K562 (cell line): ENCODE results near the gene NUP62CL. TPM values are rescaled to one million over a fixed set of nuclear protein-coding genes. Genes with fewer than 3 reads are reported as not detected.

Experiments used
- ATAC-seq: fragments of 200-7000 bp; cut with Tn5 transposase; 3 replicates; pipeline ENCODE4 v1.9.1; 2020; ENCODE audit warnings: moderate library complexity
- BruUV-seq: library from RNA; stranded (reverse); fragments of 400-500 nt; replicated peaks from 2 replicates; lab custom pipeline; 2021; lab: Mats Ljungman, UMichigan
- CTCF ChIA-PET: fragments of 300-600 bp; formaldehyde crosslinking; extraction: SDS; loops from one replicate; lab custom pipeline; 2021; ENCODE audit warnings: low intra/inter-chr PET ratio; lab: Yijun Ruan, JAX
- POLR2A ChIA-PET: fragments of 300-600, 350-650 bp; sonication (Branson Sonifier 250); formaldehyde crosslinking; extraction: SDS; loops from one replicate; lab custom pipeline; 2021; ENCODE audit warnings: antibody characterized with exemption, inconsistent platforms; lab: Yijun Ruan, JAX
- DNase-seq, 4 experiments: peaks; one replicate each; pipeline versions ENCODE4 v3.0.0 to v3.0.0-alpha.2; 2011 to 2018; ENCODE audit warnings: low spot score in 3 of 4, mixed read lengths in 3 of 4; ENCODE audit errors: extremely low read depth in 1 of 4
- FAIRE-seq: peaks from 2 replicates; lab custom pipeline; 2011; peaks lifted over from hg19 to GRCh38; lab: Jason Lieb, UNC
- H2AFZ ChIP-seq: 2 replicates; pipeline ENCODE4 v1.6.0; 2011; ENCODE audit warnings: low read depth, low read length, control low read depth, inconsistent platforms
- H3K27ac ChIP-seq: fragments of 200-600 bp; 3 replicates; pipeline ENCODE4 v1.8.0; 2011; ENCODE audit warnings: low read depth, mild to moderate bottlenecking, control low read depth, inconsistent platforms, low read length, moderate library complexity, mixed read lengths; ENCODE audit errors: extremely low read depth
- H3K27me3 ChIP-seq, 2 experiments: fragments of 300-600 bp in 1 of 2; 2 replicates in 1 of 2; 3 replicates in 1 of 2; pipeline versions ENCODE4 v1.6.0 to v1.8.0; 2011; ENCODE audit warnings: inconsistent platforms in 2 of 2, low read length in 2 of 2, mild to moderate bottlenecking in 1 of 2, mixed read lengths in 1 of 2, moderate library complexity in 1 of 2; ENCODE audit not compliant: control insufficient read depth in 2 of 2, insufficient read depth in 2 of 2
- H3K36me3 ChIP-seq: fragments of 300-600 bp; 3 replicates; pipeline ENCODE4 v1.8.0; 2011; ENCODE audit warnings: mild to moderate bottlenecking, low read length, inconsistent platforms; ENCODE audit not compliant: control insufficient read depth, insufficient read depth
- H3K4me1 ChIP-seq, 2 experiments: fragments of 200-600 bp in 1 of 2; replicated peaks in 1 of 2; 2 replicates in 1 of 2; 3 replicates in 1 of 2; pipeline versions ENCODE4 v1.5.1 to v1.8.0; 2011; ENCODE audit warnings: inconsistent platforms in 2 of 2, low read length in 2 of 2, mild to moderate bottlenecking in 1 of 2, mixed read lengths in 1 of 2, moderate library complexity in 1 of 2; ENCODE audit not compliant: control insufficient read depth in 2 of 2, insufficient read depth in 2 of 2
- H3K4me2 ChIP-seq: 2 replicates; pipeline ENCODE4 v1.6.1; 2011; ENCODE audit warnings: low read length, control low read depth, inconsistent platforms, mixed read lengths; ENCODE audit not compliant: insufficient read depth
- H3K4me3 ChIP-seq: fragments of 200-600 bp; sonication (generic), shearing (Covaris generic); 2 replicates; pipeline ENCODE4 v1.5.1; 2016; ENCODE audit warnings: control low read depth, inconsistent platforms
- H3K79me2 ChIP-seq: fragments of 200-600 bp; 3 replicates; pipeline ENCODE4 v1.8.0; 2011; ENCODE audit warnings: low read length, inconsistent platforms; ENCODE audit not compliant: control insufficient read depth, insufficient read depth
- H3K9ac ChIP-seq, 2 experiments: 2 replicates each; pipeline versions ENCODE4 v1.6.0 to v1.6.1; 2011; ENCODE audit warnings: low read depth in 2 of 2, low read length in 2 of 2, control low read depth in 1 of 2, inconsistent platforms in 1 of 2, mild to moderate bottlenecking in 1 of 2, mixed read lengths in 1 of 2; ENCODE audit not compliant: insufficient read depth in 1 of 2
- H3K9me1 ChIP-seq: one replicate; pipeline ENCODE4 v1.6.0; 2011; ENCODE audit warnings: inconsistent platforms, mild to moderate bottlenecking, low read length, moderate library complexity; ENCODE audit not compliant: control insufficient read depth, insufficient read depth
- H3K9me3 ChIP-seq: replicated peaks from 2 replicates; pipeline ENCODE4 v1.5.1; 2011; ENCODE audit warnings: low read depth, low read length, inconsistent platforms; ENCODE audit not compliant: control insufficient read depth, insufficient read depth
- H4K20me1 ChIP-seq: replicated peaks from 2 replicates; pipeline ENCODE4 v1.6.1; 2011; ENCODE audit warnings: low read length, inconsistent platforms, mixed read lengths; ENCODE audit not compliant: control insufficient read depth, insufficient read depth
- C11orf30 ChIP-seq: fragments of 450-650 bp; IDR thresholded peaks from 2 replicates; pipeline ENCODE4 v1.6.1; 2016; ENCODE audit warnings: low read depth, mild to moderate bottlenecking
- CEBPG ChIP-seq, 3 experiments: fragments of 200-800 bp in 1 of 3; sonication (Bioruptor generic) in 1 of 3; sonication (generic) in 1 of 3; formaldehyde crosslinking in 1 of 3; IDR thresholded peaks in 2 of 3; conservative IDR thresholded peaks in 1 of 3; 2 replicates each; pipeline versions ENCODE4 v1.6.1 to v1.8.0; 2016 to 2022; ENCODE audit warnings: missing compliant biosample characterization in 2 of 3, missing genetic modification characterization in 2 of 3, mild to moderate bottlenecking in 1 of 3, missing genetic modification reagents in 1 of 3
- ETS2 ChIP-seq: IDR thresholded peaks from 2 replicates; pipeline ENCODE4 v1.6.1; 2016; ENCODE audit warnings: borderline replicate concordance, missing genetic modification characterization, mild to moderate bottlenecking, moderate library complexity, missing compliant biosample characterization; ENCODE audit not compliant: poor library complexity, severe bottlenecking
- HSF4 ChIP-seq: fragments of 250-450 bp; sonication (Bioruptor Pico); IDR thresholded peaks from 2 replicates; pipeline ENCODE4 v2.1.2; 2022; ENCODE audit warnings: mild to moderate bottlenecking, moderate library complexity, borderline replicate concordance
- MEIS2 ChIP-seq: fragments of 450-650 bp; IDR thresholded peaks from 2 replicates; pipeline ENCODE4 v1.6.1; 2014; ENCODE audit warnings: mild to moderate bottlenecking; ENCODE audit not compliant: partially characterized antibody
- POU5F1 ChIP-seq: fragments of 150-350 bp; IDR thresholded peaks from 2 replicates; pipeline ENCODE4 v1.6.1; 2014; ENCODE audit warnings: borderline replicate concordance, low read length, low read depth, mild to moderate bottlenecking; ENCODE audit not compliant: partially characterized antibody
- RBM17 ChIP-seq: fragments of 200-400 bp; formaldehyde crosslinking; IDR thresholded peaks from 2 replicates; pipeline ENCODE4 v1.6.1; 2017; ENCODE audit warnings: low read depth, mild to moderate bottlenecking, low read length, borderline replicate concordance
- SIN3B ChIP-seq: fragments of 450-650 bp; IDR thresholded peaks from 2 replicates; pipeline ENCODE4 v1.6.1; 2017; ENCODE audit warnings: low read depth, mild to moderate bottlenecking, moderate library complexity
- SMARCE1 ChIP-seq: fragments of 450-650 bp; IDR thresholded peaks from 2 replicates; pipeline ENCODE4 v1.7.1; 2016; ENCODE audit warnings: mild to moderate bottlenecking
- TRIM24 ChIP-seq, 2 experiments: fragments of 450-650 bp; IDR thresholded peaks; 2 replicates each; pipeline ENCODE4 v1.6.1; 2016
- ZNF316 ChIP-seq: fragments of 450-650 bp; IDR thresholded peaks from 2 replicates; pipeline ENCODE4 v1.6.1; 2016
- ZNF584 ChIP-seq: fragments of 200-800 bp; sonication (Bioruptor generic); IDR thresholded peaks from 2 replicates; pipeline ENCODE4 v1.6.1; 2016; ENCODE audit warnings: low read depth, mild to moderate bottlenecking, missing genetic modification characterization, missing compliant biosample characterization
- in situ Hi-C: fragments of 300-500 bp; cut with MboI; formaldehyde crosslinking; loops from 4 replicates; pipeline ENCODE4 v1.15.0; 2018; ENCODE audit warnings: inconsistent platforms, mixed read lengths
- intact Hi-C: fragments of 100-400 bp; cut with micrococcal nuclease; formaldehyde crosslinking; loops from 2 replicates; pipeline ENCODE4 v1.14.2; 2022
- polyA plus RNA-seq, 8 experiments: library from polyadenylated mRNA; depleted of rRNA in 4 of 8; stranded (reverse) in 5 of 8; unstranded in 3 of 8; fragments of >200 nt; fragmentation: Nextera tagmentation in 2 of 8; fragmentation: Illumina TruSeq in 1 of 8; extraction: Ambion mirVana in 2 of 8; extraction: Trizol in 1 of 8; gene quantifications; 2 replicates each; pipeline versions ENCODE4 v1.2.1 to v1.2.3, GENCODE V29; 2011 to 2014; ENCODE audit warnings: inconsistent platforms in 1 of 8, missing spikeins in 1 of 8
- total RNA-seq, 7 experiments: library from RNA; depleted of rRNA in 6 of 7; stranded (reverse); fragments of >200 nt in 6 of 7; fragmentation: Illumina TruSeq in 2 of 7; extraction: Trizol in 2 of 7; gene quantifications; 2 replicates each; pipeline versions ENCODE4 v1.2.1 to v1.2.3, GENCODE V29; 2011 to 2021; ENCODE audit warnings: low replicate concordance in 1 of 7
- TF ChIP-seq, protein P1 (sequence below): sonication (generic); formaldehyde crosslinking; IDR thresholded peaks from 2 replicates; pipeline ENCODE4 v1.8.0; 2023; ENCODE audit warnings: missing genetic modification reagents, mild to moderate bottlenecking, borderline replicate concordance

The NUP62CL gene
- total and polyA plus RNA-seq, 9 of the 15 experiments (the other 6 are each of a cell fraction or from before 2014, with no cell fraction given) = 29.7 to 101 (median 42.7) TPM

DNA sequence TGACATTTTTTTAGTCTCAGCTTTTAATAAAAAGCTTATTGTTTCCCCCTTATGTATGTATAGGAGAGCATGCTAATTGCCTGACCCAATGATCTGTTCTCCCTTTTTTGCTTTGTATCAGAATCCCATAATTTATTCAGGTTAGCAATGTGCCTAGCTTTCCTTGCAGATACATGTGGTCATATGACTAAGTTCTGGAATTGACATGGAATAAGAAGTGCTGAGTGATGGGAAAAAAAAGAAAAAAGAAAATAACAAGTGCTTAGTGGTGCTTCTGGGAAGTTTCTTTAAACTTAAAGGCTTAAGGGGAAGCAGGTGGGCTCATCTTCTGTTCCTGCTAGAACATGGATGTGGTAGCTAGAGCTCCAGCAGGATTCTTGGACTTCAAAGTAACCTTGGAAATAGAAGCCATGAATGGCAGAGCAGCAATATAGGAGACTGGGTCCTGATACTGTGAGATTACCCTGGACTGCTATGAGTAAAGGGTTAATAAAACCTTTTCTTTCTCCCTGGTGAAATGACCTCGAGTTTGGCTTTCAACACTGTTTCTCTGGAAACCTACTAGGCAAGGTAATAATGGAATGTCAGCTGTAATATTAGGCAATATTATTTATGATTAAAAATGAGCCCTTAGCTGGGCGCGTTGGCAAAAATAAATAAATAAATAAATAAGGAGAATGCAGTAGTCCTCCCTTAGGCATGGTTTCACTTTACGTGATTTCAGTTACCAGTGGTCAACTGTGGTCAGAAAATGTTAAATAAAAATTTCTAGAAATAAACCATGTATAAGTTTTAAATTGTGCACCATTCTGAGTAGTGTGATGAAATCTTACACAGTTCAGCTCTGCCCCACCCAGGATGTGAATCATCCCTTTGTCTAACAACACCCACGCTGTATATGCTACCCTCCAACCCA is 70.9 kb downstream of the NUP62CL start (continued):
- TF ChIP-seq SMARCE1 = peak; percentile 73
- TF ChIP-seq C11orf30 = peak; percentile 48
- no peak for TF ChIP-seq ETS2 (tag)
- TF ChIP-seq ZNF316 = peak; percentile 67
- peak; percentile 57; the same call in 1 of the 2 replicates for TF ChIP-seq ZNF584
- 0 out of 4 replicates have a peak, but pooled peaks of 1 of the 2 experiments have one; percentile 35 for TF ChIP-seq TRIM24 (IDR thresholded peaks at IDR 0.05)
- peak; percentile 47; the same call in 1 of the 2 replicates for TF ChIP-seq CEBPG (CRISPR knock-in tag; IDR thresholded peaks at IDR 0.05)
- TF ChIP-seq CEBPG (tag; conservative IDR thresholded peaks at IDR 0.05 in 1 of 2, IDR thresholded peaks at IDR 0.05 in 1 of 2) = peak; percentile 53 to 87
- peak; percentile 21 for TF ChIP-seq MEIS2

DNA sequence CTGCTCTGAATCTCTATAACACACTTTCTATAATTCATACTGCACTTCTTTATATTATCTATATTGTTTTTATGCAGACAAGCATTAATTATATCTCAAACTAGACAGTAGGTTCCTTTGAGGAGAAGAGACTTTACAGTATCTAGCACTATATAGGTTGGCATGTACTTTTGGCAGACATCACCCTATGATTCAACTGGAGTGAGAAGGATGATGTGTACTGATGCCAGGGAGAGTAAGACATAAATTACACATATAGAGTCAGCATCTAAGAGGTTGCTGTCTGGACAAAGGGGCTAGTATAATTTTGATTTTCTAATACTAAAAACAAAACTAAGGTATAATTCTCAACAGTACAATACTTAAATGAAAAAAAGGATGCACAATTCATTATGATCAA is 82.5 kb downstream of the NUP62CL start:
- CTCF ChIA-PET = no interaction called here
- Histone ChIP-seq H3K4me3 (no peak overlapping the region), H3K27me3 (no peaks in the 10 kb centered on the region), H3K79me2 (0 out of 3 replicates have a peak, but pooled peaks cover 8% of the 10 kb centered on the region), H3K4me2 (no peak overlapping the region), H3K4me1 (peaks cover 0 to 6% of the 10 kb centered on the region in 2 experiments; a peak in 2 of 5 replicates), H3K9ac (no peak overlapping the region), H3K9me1 (no peaks in the 10 kb centered on the region)
- no TSS peak for BruUV-seq
- no peak for DNase-seq
- intact Hi-C loops = loop anchor here (10.0 kb wide), 1 partner anchor 161 kb away; no protein-coding TSS in a partner anchor
- no peak for FAIRE-seq
- no peak for TF ChIP-seq RBM17
- no peak for TF ChIP-seq SIN3B
- TF ChIP-seq POU5F1 = no peak
- TF ChIP-seq, protein P1, sequence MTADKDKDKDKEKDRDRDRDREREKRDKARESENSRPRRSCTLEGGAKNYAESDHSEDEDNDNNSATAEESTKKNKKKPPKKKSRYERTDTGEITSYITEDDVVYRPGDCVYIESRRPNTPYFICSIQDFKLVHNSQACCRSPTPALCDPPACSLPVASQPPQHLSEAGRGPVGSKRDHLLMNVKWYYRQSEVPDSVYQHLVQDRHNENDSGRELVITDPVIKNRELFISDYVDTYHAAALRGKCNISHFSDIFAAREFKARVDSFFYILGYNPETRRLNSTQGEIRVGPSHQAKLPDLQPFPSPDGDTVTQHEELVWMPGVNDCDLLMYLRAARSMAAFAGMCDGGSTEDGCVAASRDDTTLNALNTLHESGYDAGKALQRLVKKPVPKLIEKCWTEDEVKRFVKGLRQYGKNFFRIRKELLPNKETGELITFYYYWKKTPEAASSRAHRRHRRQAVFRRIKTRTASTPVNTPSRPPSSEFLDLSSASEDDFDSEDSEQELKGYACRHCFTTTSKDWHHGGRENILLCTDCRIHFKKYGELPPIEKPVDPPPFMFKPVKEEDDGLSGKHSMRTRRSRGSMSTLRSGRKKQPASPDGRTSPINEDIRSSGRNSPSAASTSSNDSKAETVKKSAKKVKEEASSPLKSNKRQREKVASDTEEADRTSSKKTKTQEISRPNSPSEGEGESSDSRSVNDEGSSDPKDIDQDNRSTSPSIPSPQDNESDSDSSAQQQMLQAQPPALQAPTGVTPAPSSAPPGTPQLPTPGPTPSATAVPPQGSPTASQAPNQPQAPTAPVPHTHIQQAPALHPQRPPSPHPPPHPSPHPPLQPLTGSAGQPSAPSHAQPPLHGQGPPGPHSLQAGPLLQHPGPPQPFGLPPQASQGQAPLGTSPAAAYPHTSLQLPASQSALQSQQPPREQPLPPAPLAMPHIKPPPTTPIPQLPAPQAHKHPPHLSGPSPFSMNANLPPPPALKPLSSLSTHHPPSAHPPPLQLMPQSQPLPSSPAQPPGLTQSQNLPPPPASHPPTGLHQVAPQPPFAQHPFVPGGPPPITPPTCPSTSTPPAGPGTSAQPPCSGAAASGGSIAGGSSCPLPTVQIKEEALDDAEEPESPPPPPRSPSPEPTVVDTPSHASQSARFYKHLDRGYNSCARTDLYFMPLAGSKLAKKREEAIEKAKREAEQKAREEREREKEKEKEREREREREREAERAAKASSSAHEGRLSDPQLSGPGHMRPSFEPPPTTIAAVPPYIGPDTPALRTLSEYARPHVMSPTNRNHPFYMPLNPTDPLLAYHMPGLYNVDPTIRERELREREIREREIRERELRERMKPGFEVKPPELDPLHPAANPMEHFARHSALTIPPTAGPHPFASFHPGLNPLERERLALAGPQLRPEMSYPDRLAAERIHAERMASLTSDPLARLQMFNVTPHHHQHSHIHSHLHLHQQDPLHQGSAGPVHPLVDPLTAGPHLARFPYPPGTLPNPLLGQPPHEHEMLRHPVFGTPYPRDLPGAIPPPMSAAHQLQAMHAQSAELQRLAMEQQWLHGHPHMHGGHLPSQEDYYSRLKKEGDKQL (CRISPR knock-in tag) = no peak
- no peak for TF ChIP-seq HSF4
- TF ChIP-seq, all 486 proteins: peak for 0
- H2AFZ ChIP-seq = no peak overlapping the region
- H3K9me3 ChIP-seq = no peaks in the 10 kb centered on the region
- no peak for ATAC-seq
- in situ Hi-C loops = no loop called here
- H3K36me3 ChIP-seq = peaks cover 59% of the 10 kb centered on the region
- no peaks in the 10 kb centered on the region for H4K20me1 ChIP-seq
- POLR2A ChIA-PET = no interaction called here
- no peak overlapping the region for H3K27ac ChIP-seq
